NOMO-1 treated with DMSO at 0.1 percent for 48 hours (cell line): Measurements from ENCODE around the gene CEP20.
"Not testable (repeated sequence)": the region's sequence is repeated elsewhere in the genome, so short reads cannot be mapped to it uniquely, and the experiment has no call there.

Source experiments
- DNase-seq: peaks from one replicate; lab custom pipeline; 2025; ENCODE audit not compliant: unreplicated experiment; lab: John Stamatoyannopoulos, UW

CEP20 gene, protein sequence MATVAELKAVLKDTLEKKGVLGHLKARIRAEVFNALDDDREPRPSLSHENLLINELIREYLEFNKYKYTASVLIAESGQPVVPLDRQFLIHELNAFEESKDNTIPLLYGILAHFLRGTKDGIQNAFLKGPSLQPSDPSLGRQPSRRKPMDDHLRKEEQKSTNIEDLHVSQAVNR

DNA sequence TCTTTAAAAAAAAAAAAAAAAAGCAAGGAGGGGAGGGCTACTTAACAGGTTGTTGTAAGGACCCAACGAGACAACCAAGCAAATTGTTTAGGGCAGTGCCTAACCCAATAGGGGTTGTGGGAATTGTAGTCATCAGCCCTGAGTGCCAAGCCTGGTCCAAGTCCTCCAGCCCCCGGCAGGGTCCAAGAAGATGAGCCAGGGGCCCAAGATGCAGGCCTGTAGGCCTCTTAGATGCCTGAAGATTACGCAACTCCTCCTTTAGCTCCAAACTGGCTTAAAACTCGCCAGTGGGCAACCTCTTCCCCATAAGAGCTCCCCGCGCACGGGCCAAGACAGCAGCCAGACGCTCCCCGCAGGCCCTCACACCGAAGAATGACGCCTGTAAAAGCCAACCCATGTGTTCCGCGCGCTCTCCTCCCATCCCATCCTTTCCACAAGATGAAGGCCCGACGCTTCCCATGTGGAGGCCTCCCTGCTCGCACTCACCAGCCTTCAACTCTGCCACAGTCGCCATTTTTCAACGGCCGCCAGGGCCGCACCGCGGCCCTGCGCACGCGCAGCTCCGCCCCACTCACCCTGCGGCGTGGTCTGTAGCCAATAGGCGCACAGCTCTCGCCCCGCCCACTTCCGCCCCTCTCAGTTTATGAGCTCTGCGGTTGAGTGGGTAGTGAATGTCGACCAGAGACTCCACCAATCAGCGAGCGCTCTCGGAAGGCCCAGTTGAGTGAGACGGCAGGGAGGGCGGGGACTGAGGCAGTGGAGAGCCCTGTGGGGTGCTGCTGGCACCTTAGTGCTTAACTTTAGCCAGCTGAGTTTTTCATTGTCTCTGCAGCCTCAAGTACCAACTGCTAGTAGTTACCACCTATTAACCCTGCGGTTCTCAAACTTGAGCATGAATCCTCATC is at the start of gene CEP20:
Gene CEP20 (minus strand): TSS at position 532 of the 905 bp plus-strand sequence. CDS start 18 bp downstream, at position 514.
- DNase-seq = peak; percentile 99

DNA sequence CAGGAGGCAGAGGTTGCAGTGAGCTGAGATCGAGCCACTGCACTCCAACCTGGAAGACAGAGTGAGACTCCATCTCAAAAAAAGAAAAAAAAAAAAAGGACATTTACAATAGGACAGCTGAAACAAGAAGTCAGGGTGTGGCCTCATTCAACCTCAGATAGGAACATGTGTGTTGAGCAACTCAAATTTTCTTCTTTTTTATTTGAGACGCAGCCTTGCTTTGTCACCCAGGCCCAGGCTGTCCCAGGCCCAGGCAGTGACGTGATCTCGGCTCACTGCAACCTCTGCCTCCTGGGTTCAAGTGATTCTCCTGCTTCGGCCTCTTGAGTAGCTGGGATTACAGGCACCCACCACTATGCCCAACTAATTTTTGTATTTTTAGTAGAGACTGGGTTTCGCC is 48.4 kb upstream of the CEP20 start:
- DNase-seq = peak; percentile 85

DNA sequence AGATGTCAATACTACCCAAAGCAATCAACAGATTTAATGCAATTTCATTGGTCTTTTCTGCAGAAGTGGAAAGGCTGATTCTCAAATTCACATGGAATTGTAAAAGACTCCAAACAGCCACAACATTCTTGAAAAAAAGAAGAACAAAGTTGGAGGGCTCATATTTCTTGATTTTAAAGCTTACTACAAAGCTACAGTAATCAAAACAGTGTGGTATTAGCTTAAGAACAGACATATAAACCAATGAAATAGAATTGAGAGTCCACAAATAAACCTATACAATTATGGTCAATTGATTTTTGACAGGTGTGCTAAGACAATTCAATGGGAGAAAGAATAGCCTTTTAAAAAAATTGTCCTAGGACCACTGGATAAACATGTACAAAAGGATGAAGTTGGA is 46.6 kb upstream of the CEP20 start:
- DNase-seq = no peak

DNA sequence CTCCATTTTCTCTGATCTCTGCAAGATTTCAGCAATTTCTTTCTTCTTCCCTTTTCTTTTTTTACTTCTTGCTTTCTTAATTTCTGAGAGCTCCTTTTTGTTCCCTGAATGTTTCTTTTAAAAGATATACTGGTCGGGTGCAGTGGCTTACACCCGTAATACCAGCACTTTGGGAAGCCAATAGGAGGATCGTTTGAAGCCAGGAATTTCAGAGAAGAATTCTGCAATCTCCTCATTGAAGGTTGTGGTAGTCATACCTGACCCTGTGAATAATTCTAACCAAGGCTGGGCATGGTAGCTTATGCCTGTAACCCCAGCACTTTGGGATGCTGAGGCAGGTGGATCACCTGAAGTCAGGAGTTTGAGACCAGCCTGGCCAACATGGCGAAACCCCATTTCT is 45.4 kb upstream of the CEP20 start:
- DNase-seq = peak; percentile 28

DNA sequence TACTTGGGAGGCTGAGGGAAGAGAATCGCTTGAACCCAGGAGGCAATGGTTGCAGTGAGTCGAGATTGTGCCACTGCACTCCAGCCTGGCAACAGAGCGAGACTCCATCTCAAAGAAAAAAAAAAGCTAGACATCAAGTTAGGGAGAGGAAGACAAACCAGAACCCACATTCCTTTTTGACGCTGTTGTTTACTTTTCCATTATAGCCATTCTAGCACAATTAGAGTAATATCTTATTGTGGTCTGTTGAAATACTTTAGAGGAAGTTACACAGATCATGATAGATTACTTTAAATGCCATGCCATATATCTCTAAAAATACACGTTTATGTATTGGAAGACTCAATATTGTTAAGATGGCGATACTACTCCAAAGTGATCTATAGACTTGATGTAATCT is 44.5 kb upstream of the CEP20 start:
- peak; percentile 69 for DNase-seq

DNA sequence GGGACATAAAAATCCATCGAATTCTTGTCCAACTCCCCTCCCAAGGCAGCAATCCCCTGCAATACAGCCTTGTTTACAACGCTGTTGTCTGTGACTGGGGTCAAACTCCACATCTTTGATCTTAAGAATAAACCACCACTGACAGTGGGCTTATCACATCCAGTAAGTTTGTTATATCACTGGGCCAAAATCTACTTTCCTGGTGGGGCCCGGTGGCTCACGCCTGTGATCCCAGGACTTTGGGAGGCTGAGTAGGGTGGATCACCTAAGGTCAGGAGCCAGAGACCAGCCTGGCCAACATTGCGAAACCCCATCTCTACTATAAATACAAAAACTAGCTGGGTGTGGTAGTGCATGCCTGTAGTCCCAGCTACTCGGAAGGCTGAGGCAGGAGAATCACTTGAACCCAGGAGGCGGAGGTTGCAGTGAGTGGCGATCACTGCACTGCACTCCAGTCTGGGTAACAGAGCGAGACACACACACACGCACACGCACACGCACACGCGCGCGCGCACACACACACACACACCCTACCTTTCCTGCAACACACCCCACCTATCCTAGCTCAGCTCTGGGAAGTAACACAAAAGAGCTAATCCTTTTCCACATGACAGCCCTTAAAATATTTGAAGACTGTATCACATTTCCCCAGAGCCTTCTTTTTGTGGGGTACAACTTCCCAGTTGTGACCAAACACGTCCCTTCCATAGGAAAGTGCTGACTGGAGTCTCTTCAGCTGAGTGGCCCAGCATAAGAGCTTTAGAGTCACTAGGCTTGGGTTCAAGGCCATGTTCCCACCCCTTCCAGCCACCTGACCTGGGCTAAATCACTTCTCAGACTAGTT is 40.1 kb upstream of the CEP20 start:
- DNase-seq = no peak

DNA sequence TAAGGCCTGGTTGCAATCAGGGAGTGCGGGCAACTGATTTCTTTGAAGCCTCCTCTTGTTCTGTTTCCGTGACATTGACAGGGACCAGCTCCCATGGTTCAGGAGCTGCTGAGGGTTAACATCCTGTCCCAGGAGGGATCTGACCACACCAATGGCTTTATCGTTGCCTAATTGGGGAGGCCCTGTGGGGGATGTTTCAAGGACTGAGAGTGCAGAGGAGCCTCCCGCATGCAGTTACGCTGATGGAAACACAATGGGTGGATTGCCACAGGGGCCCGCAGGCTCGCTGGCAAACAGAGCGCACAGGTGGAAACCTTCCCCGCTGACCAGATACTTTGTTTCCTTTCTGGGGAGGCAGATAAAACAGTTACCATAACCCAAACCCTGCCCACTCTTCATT is 37.2 kb upstream of the CEP20 start:
- no peak for DNase-seq

DNA sequence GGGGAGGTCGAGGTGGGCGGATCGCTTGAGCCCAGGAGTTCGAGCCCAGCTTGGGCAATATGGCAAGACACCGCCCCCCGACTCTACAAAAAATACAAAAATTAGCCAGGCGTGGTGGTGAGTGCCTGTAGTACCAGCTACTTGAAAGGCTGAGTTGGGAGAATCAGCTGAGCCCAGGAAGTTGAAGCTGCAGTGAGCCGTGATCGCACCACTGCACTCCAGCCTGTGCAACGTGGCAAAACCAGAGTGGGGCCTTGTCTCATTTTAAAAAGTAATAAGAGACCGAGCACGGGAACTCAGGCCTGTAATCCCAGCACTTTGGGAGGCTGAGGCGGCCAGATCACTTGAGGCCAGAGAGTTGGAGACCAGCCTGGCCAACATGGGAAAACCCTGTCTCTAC is 36.6 kb upstream of the CEP20 start:
- DNase-seq = no peak

DNA sequence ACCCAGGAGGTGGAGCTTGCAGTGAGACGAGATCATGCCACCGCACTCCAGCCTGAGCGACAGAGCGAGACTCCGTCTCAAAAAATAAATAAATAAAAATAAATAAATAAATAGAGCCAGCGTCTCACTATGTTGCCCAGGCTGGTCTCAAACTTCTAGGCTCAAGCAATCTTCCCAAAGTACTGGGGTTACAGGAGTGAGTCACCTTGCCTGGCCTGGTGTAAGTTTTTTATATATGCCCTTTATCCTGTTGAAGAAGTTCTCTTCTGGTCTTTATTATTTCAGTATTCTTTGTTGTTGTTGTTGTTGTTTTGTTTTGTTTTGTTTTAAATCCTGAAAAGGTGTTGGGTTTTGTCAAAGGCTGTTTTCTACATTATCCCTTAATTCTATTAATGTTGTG is 30.9 kb upstream of the CEP20 start:
- no peak for DNase-seq

DNA sequence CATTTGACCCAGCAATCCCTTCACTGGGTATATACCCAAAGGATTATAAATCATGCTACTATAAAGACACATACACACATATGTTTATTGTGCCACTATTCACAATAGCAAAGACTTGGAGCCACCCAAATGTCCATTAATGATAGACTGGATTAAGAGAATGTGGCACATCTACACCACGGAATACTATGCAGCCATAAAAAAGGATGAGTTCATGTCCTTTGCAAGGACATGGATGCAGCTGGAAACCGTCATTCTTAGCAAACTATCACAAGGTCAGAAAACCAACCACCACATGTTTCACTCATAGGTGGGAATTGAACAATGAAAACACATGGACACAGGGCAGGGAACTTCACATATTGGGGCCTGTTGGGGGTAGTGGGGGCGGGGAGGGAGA is 29.9 kb upstream of the CEP20 start:
- not testable (repeated sequence) for DNase-seq

DNA sequence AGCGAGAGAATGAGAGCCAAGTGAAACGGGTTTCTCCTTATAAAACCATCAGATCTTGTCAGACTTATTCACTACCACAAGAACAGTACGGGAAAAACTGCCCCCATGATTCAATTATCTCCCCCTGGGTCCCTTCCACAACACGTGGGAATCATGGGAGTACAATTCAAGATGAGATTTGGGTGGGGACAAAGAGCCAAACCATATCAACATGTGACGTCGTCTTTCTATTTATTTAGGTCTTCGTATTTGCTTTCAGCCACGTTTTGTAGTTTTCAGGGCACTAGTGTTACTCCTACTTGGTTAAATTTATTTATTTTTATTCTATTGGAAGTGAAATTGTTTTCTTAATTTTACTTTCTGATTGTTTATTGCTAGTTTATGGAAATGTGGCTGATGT is 27.9 kb upstream of the CEP20 start:
- no peak for DNase-seq

DNA sequence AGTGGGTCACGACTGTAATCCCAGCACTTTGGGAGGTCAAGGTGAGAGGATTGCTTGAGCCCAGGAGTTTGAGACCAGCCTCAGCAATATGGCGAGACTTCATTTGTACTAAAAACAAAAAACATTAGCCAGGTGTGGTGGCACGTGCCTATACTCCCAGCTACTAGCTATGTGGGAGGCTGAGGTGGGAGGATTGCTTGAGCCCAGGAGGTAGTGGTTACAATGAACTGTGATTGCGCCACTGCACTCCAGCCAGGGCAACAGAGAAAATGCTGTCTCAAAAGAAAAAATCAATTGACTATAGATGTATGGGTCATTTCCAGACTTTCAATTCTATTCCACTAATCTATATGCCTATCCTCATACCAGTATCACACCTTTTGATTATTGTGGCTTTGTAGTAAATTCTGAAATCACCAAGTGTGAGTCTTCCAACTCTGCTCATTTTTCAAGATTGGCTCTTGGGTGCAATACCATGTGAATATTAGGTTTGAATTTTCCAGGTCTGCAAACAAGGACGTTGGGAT is 27.2 kb upstream of the CEP20 start:
- DNase-seq = no peak

DNA sequence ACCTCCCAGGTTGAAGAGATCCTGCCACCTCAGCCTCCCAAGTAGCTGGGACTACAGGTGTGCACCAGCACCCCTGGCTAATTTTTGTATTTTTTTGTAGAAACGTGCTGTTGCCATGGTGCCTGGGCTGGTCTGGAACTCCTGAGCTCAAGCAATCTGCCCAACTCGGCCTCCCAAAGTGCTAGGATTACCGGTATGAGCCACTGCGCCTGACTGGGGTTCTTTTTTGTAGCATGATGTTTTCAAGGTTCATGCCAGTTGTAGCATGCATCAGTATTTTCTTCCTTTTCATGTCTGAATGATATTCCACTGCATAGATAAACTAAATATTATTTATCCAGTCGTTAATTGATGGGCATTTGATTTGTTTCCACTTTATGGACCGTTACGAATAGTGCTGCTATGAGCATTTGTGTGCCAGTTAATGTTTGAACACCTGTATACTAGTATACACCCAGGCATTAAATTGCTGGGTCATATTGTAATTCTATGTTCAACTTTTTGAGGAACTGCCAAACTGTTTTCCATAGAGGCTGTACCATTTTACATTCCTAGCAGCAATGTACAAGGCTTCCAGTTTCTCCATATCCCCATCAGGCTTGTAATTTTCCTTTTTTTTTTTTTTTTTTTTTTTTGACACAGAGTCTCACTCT is 24.8 kb upstream of the CEP20 start:
- DNase-seq = no peak

DNA sequence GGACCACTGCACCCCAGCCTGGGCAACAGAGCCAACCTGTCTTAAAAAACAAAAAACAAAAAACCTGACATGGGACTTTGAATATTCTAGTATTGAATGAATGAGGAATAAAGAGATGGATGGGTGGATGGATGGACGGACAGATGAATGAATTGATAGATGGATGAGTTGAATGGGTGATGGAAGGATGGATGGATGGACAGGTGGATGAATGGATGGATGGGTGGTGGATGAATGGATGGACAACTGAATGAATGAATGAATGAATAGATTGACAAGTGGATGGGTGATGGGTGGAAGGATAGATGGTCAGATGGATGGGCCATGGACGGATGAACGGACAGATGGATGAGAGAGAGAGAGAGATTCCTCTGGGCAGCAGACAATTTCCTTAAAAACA is 22.8 kb upstream of the CEP20 start:
- DNase-seq = no peak

DNA sequence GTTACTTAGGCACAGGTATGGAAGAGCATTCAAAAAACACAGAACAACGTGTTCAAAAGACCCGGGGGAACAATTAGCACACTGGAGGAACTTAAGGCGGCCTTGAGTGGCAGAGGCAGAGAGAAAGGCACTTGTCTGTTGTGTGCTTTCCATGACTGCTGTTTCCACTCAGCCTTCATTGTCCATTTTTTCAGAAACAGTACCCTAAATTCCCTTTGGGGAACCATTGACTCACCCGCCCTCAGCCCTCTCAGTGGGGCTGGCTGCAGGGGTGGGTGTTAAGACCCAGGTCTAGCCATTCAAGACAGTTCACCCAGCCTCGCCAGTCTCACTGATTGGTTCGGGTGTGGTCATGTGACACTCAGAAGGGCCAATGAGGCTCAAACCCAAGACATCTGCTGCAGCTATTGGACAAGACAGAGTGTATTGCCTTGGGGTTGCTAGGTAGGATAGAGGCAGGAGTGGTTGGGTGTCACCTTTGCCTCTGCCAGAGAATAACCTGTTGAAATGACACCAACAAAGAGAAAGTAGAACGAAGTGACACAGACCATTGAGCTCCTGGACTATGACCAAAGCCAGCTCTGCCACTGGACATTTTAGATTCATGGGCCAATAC is 19.6 kb upstream of the CEP20 start:
- no peak for DNase-seq

DNA sequence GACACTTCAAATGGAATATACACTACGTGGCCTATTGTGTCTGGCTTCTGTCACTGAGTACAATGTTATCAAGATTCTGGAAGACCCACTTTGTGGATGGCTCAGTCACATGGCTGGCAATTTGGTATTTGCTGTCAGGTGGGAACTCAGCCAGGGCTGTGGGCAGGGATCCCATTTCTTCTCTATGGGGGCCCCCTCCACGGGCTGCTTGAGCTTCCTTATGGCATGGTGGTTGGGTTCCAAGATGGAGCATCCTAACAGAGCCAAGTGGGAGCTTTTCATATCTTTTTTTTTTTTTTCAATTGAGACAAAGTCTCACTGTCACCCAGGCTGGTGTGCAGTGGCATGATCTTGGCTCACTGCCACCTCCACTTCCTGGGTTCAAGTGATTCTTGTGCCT is 18.0 kb upstream of the CEP20 start:
- no peak for DNase-seq

DNA sequence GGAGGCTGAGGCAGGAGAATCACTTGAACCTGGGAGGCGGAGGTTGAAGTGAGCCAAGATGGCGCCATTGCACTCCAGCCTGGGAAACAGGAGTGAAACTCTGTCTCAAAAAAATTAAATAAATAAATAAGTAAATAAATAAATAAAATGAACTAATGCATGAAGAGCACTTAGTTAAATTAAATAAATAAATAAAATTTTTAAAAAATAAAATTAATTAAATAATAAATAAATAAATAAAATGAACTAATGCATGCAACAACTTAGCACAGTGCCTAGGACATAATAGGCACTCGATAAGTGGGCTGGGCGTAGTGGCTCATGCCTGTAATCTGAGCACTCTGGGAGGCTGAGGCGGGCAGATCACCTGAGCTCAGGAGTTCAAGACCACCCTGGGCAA is 15.6 kb upstream of the CEP20 start:
- DNase-seq = no peak

DNA sequence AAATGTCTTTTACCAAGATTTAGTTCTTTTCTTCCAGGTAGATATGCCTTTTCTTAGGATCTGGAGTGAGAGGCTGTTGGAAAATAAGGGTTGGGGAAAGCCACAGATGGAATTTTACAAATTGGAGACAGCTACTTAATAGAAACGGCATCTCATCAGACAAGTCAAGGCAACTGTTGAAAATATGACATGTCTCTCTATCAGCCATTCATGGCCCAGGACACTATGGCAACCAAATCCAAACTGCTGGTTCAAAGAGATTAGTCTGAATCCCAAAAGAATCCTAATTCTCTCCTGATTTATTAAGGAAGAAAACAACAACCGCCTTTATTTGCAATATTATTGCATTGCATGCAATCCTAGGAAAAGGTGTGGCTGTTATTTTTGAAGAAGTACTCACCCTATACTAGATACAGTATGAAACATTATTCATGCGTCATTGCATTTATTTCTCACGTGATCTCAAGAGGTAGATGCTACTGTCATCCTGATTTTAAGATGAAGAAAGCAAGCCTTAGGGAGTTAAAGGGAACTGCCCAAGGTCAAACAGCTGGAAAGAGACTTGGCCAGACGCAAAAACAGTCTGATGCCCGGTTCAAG is 12.6 kb upstream of the CEP20 start:
- no peak for DNase-seq

DNA sequence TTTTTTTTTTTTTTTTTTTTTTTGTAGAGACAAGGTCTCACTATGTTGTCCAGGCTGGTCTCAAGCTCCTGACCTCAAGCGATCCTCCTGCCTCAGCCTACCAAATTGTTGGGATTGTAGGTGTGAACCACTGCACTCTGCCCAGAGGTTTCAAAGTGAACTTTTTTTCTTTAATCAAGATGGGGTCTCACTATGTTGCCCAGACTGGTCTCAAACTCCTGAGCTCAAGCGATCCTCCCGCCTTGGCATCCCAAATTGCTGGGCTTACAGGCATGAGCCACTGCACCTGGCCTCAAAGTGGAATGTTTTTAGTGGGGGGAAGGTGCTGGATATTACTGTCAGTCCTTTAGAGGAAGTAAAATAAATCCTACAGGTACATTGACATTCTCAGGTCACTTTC is 12.0 kb upstream of the CEP20 start:
- no peak for DNase-seq

DNA sequence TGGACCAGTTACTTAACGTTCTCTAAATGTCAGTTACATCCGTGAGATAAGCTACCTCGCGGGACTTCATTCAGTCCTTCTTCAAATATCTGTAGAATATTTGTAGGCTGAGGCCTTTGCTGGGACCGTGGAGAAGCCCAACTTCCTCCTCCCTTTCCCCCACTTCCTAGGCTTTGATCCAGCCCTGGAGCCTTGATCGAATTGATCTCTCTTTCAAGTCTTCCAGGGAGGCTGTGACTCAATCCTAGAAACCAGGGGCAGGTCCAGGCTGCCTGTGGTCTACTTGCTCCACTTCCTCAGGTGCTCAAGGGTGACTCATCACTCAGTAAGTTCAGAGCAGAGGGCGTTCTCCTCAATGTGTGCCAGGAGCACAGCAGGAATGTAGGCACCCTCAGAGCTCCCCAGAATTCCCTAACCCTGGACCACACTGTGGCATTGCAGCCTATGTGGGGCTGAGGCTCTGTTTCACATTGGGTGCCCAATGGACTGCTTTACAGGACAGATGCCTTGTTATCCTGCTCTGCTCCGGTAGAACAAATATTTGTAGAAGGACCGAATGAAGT is 11.2 kb upstream of the CEP20 start:
- peak; percentile 71 for DNase-seq
